ENCODE data around the gene ATR.
A peak's percentile ranks its signal among the peaks of the same experiment; 100 is the strongest.

Gene ATR

GRCh38 chr3:142507241-142507640, 71.3 kb downstream of the ATR start:
- no peak for DNase-seq

DNA sequence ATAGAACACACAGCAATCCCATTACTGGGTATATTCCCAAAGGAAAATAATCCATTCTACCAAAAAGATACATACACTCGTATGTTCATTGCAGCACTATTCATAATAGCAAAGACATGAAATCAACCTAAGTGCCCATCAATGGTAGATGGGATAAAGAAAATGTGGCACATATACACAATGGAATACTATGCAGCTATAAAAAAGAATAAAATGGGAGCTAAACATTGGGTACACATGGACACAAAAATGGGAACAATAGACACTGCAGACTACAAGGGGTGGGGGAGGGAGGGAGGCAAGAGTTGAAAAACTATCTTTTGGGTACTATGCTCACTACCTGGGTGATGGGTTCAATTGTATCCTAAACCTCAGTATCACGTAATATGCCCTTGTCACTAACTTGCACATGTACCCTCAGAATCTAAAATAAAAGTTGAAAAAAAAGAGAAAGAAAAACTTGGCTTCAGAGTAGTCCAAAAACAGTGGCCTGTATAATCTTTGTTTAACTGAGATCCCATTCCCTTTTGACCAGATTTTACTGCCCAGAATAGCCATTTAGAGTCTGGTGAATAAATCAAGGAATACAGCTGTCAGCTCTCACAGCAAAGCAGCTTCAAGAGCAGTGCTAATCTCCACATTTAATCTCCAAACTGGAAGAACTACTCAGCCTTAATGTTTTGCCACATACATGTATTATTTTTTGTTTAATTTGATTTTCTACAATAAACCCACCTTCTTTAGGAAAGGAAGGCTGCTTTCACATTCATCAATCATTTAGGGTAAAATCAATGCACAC, 76.1 kb downstream of the ATR start:
- DNase-seq, result peak; percentile 66

DNA sequence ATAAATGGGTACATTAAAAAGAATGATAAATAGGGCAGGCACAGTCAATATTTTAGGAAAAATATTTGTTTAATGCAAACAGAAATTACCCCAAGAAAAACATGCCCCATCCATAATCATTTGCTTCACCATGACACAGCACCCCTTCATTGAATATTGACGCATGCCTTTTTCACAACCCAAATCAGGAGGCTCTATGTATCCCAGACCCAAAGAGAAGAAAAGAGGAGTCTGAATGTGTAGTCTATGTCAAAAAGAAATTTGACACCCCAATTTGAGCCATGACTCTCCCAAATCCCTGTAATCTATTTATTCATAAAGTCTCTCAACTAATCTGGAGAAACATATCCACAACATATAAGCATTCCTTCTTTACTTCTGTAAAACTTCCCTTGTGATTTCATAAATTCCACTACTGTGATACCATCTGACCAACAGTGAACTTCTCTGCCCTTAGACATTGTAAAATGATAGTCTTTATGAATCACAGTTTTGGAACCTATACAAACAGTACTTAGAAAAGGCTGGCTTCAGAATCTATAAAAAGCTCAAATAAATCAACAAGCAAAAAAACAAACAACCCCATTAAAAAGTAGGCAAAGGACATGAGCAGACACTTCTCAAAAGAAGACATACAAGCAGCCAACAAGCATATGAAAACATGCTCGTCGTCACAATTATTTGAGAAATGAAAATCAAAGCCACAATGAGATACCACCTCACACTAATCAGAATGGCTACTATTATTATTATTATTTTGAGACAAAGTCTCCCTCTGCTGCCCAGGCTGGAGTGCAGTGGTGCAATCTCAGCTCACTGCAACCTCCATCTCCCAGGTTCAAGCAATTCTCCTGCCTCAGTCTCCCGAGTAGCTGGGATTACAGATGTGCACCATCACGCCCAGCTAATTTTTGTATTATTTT, 77.3 kb downstream of the ATR start:
- no peak for DNase-seq

DNA sequence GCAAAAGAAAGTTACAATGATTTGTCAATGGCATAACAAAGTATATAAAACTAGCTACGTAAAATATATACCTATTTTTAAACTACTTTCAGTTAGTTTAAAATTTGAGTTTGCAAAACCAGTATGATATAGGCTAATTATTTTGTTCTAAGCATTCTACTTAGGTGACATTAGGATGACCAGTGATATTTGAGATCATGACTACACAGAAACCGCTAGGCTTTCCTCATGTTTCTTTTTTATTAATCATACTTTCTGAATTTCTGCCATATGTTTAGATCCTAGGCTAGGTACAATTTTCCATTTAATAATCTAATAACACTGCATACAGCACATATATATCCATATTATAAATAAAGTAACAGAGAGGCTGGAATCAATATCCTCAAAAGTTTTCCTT, 78.3 kb downstream of the ATR start:
- no peak for DNase-seq

DNA sequence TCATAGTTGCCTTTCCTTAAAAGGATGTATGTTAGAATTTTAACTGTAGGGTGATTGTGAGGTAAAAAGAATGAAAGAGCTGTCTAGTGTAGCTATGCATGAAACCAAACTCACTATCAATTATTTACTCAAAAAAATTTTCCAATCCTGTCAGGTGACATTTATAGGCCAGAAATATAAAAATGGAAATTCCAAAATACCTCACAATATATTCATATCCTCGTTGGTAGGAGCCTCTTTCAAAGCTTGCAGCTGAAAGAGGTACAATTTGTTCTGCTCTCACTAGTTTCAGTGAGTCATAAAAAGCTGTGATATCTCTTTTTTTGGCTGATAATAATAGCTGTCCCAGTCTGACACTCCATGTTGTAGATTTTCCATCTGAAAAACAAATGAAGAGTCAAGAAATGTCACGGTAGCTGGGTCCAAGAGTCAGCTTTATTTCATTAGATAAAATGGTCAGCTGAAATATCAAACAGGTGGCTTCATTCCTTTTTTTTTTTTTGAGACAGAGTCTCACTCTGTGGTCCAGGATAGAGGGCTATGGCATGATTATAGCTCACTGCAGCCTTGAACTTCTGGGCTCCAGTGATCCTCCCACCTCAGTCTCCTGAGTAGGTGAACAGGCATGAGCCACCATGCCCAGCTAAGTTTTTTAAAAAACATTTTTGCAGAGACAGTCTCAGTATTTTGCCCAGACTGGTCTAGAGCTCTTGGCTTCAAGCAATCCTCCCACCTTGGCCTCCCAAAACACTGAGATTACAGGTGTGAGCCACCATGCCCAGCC, 79.9 kb downstream of the ATR start:
- DNase-seq, result no peak

DNA sequence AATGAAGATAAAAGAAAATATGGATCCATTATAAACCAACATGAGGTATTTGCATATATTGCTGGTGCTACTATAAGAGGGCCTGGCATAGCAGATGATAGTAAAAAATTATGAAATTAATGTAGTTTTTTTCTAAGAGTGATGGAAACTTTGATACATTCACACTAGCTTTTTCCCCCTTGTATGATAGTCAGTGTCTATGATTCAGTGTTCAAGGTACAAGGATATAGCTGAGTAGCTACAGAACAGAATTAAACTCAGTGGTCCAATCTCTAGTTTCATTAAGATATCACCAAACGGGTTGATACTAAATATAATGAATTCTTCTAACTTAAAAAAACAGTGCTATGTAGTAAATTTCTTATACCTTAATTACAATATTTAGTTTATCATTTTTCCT, 80.8 kb downstream of the ATR start:
- no peak for DNase-seq

DNA sequence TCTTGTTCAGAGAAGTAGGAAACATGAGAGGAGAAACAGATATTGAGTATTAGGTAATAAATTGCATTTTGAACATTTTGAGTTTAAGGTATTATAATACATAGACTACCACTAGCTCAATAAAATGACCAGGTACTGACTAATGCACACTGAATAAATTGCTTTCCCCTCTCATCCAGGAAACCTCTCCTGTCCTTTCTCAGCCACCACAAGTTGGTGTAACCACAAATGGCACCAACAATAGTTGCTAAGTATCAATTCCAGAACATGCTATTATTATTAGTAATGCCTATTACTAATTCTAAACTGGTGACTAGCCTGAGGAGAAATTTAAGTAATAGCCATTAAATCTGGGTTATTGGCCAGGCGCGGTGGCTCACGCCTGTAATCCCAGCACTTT, 83.4 kb downstream of the ATR start:
- no peak for DNase-seq

DNA sequence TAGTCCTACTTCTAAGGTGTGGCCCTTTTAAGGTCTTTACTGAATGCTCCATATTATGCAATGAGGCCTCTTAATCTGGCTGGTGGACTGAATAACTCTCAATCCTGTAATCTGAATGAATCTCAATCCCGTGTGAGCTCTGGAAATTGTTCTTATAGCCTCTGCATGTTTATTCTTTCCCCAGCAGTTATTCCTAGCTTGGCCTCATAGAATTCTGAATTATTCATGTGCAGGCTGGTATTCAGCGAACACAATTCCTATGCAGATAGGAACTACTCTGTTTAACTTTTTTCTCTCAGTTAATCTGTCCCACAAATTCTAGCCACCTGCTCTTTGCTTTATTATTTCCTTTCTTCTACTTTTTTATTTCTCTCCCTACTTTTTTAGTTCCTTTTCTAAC, 86.3 kb downstream of the ATR start:
- no peak for DNase-seq

GRCh38 chr3:142489572-142490323, 88.8 kb downstream of the ATR start:
- DNase-seq, result no peak

DNA sequence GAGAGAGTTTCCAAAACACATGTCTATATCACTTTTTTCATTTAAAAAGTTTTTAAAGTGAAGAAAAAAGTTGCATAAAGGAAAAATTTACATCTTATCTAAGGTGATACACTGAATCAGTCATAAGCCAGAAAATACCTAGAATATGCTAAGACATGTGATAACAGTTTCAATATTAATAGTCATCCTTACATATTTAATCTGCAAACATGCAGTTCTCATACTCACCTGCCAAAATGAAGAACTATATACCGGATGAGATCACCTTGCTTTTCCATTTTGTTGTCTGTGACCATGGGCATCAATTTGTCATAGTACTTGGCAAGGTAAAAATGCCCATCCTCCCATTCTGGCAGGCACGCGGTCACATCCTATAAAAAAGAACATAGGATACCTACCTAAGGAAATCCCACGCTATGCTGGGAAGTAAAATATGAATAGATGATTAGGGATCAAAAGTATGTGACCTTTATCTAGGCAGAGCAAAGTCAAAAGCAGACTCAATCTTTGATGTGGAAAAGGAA, 93.6 kb downstream of the ATR start:
- no peak for DNase-seq

DNA sequence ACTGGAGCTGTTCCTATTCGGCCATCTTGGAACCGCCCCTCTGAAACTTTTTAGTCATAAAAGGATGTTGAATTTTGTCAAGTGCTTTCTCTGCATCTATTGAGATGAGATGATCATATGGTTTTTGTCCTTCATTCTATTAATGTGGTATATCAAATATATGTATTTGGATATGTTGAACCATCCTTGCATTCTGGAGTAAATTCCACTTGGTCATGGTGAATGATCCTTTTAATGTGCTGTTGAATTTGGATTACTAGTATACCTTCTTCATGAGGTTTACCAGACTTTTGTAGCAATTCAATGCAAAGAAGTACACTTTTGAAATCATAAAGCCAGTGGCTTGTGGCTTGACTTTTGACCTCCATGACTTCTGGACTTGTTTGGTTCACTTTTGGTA, 97.3 kb downstream of the ATR start:
- no peak for DNase-seq

DNA sequence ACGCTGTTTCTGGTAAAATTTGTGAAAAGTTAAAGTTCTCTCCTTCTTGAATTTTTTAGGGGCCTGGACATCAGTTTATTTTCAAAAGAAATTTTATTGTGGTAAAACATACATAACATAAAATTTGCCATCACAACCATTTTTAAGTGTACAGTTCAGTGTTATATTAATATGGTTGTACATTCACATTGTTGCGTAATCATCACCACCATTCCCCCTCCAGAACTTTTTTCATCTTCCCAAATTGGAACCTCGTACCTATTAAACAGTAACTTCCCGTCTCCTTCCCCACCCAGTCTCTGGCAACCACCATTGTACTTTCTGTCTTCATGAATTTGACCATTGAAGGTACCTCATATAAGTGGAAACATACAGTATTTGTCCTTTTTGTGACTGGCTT, 107.7 kb downstream of the ATR start:
- DNase-seq, result no peak

GRCh38 chr3:142468456-142468855, 110.1 kb downstream of the ATR start:
- DNase-seq, result no peak

- no peak for DNase-seq
Measured at GRCh38 chr3:142467768-142468167, 110.8 kb downstream of the ATR start.

- DNase-seq, result no peak
Measured at GRCh38 chr3:142460689-142461088, 117.8 kb downstream of the ATR start.

DNA sequence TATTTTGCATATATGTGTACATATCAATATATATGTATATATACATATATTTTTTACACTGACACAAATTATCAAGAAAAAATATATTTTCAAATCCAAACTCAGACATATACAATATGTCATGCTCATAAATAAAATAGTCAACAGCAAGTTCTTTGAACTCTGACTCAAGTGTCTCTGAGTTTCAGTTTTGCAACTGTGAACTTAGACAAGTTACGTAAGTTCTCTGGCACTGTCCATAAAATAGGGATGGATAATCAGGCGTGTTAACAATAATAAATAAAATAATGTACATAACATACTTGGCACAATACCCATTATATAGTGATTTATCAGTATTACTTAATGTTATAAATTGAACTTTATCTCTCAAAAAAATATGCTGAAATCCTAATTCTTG, 118.6 kb downstream of the ATR start:
- no peak for DNase-seq

DNA sequence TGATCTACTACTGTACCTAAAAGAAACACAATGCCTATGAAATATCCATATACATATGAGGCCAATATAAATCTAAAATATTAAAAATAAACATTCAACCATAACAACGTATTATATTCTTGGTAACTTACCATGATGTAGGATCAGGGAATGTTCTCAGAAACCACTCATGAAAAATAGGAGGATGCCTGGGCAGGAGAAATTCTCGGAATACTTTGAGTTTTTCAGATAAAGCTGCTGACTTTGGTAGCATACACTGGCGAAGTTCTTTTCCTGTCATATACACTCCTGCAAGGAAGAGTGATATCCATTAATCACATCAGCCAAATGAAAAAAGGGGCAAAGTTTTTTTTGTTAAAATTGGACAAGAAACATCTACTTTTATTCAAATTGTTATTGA, 119.4 kb downstream of the ATR start:
- no peak for DNase-seq

GRCh38 chr3:142450881-142451280, 127.7 kb downstream of the ATR start:
- DNase-seq, result no peak

GRCh38 chr3:142450189-142450588, 128.3 kb downstream of the ATR start:
- DNase-seq, result no peak

DNA sequence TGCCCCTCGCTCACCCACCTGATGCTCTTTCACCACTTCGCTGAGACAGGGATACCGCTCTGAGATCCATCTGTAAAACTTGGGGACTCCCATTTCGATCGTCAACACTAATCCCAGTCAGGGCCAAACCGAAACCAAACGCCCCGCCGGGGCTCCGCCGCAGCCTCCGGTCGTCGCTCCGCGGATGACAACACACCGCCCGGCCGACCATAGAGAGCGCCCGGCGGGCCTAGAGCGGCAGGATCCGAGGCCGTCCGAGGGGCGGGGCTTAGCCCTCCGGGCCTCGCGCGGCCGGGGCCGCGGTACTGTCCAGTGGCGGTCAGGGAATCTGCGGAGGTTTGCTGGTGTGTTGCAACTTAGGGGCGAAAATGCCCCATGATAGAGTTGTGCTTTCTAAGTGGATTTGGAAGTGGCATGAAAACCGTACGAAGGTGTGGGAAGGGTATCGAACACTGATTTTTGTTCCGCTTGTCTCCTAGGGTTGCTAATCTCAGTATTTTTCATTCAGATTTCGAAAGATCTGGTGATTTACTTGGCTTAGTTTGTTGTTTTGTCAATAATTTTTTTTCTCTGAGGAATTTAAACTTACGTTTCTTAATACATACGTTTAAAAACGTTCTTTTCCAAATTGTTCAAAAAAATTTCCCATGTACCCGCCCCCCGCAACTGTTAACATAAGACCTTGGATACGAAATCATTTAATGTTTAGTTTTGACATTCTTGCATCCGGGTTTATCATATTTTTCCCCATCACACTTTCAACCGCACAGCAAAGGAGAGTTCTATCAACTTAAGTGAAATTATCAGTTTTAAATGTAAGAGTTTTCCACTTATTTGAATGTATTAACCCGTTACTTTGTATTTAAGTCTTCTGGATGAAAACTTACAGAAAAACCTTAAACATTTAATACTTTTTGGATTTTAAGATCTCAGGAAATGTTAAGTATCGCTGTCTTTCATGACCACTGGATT, 130.4 kb downstream of the ATR start, which contains the start of gene XRN1:
XRN1 (minus strand) TSS at position 186 of the 972 bp plus-strand sequence; CDS start at position 93, 93 bp downstream.
- DNase-seq, result peak; percentile 96

GRCh38 chr3:142447301-142447851, 131.2 kb downstream of the ATR start:
- DNase-seq, result peak; percentile 81
